H9 (cell line): ENCODE measurements around the gene ARID1B. TPM values are rescaled to one million over a fixed set of nuclear protein-coding genes. Genes with fewer than 3 reads are reported as not detected.

Source experiments
- DNase-seq: peaks from one replicate; pipeline ENCODE4 v3.0.0-alpha.2; 2017
- H2AFZ ChIP-seq: one replicate; pipeline ENCODE4 v1.6.1; 2013; ENCODE audit warnings: mild to moderate bottlenecking, low read length, control low read depth, moderate library complexity
- H2AK5ac ChIP-seq: 2 replicates; pipeline ENCODE4 v1.6.1; 2013; ENCODE audit warnings: low read length, control low read depth, mixed read lengths; ENCODE audit not compliant: insufficient read length
- H2BK120ac ChIP-seq: one replicate; pipeline ENCODE4 v1.6.1; 2013; ENCODE audit warnings: low read depth, mild to moderate bottlenecking, low read length, control low read depth, inconsistent platforms; ENCODE audit not compliant: poor library complexity, severe bottlenecking
- H2BK12ac ChIP-seq: 2 replicates; pipeline ENCODE4 v1.6.1; 2013; ENCODE audit warnings: low read length, control low read depth, mixed read lengths, low read depth; ENCODE audit not compliant: insufficient read length
- H2BK15ac ChIP-seq: 2 replicates; pipeline ENCODE4 v1.6.1; 2013; ENCODE audit warnings: low read depth, low read length, control low read depth
- H2BK20ac ChIP-seq: one replicate; pipeline ENCODE4 v1.6.1; 2013; ENCODE audit warnings: low read depth, mild to moderate bottlenecking, low read length, control low read depth, inconsistent platforms; ENCODE audit not compliant: poor library complexity, severe bottlenecking
- H2BK5ac ChIP-seq: 2 replicates; pipeline ENCODE4 v1.6.1; 2013; ENCODE audit warnings: low read length, control low read depth, mixed read lengths; ENCODE audit not compliant: insufficient read length
- H3K14ac ChIP-seq: 2 replicates; pipeline ENCODE4 v1.6.1; 2013; ENCODE audit warnings: low read length, control low read depth; ENCODE audit not compliant: insufficient read depth
- H3K18ac ChIP-seq: 2 replicates; pipeline ENCODE4 v1.6.1; 2013; ENCODE audit warnings: low read depth, mild to moderate bottlenecking, mixed read lengths, low read length, control low read depth; ENCODE audit not compliant: insufficient read length
- H3K23ac ChIP-seq: 2 replicates; pipeline ENCODE4 v1.6.1; 2013; ENCODE audit warnings: low read length, control low read depth, mixed read lengths, low read depth; ENCODE audit not compliant: insufficient read length
- H3K23me2 ChIP-seq: 2 replicates; pipeline ENCODE4 v1.6.1; 2013; ENCODE audit warnings: low read depth, mild to moderate bottlenecking, mixed read lengths, low read length, control low read depth; ENCODE audit not compliant: insufficient read length, poor library complexity, severe bottlenecking
- H3K27ac ChIP-seq: 2 replicates; pipeline ENCODE4 v1.5.1; 2013; ENCODE audit warnings: low read length, control low read depth, mixed read lengths, low read depth; ENCODE audit not compliant: insufficient read length
- H3K27me3 ChIP-seq: 2 replicates; pipeline ENCODE4 v1.6.1; 2013; ENCODE audit warnings: low read length, control low read depth, inconsistent platforms; ENCODE audit not compliant: insufficient read depth
- H3K4ac ChIP-seq: 2 replicates; pipeline ENCODE4 v1.6.1; 2013; ENCODE audit warnings: low read depth, mild to moderate bottlenecking, control low read depth, inconsistent platforms, low read length, moderate library complexity
- H3K4me1 ChIP-seq: 2 replicates; pipeline ENCODE4 v1.6.1; 2013; ENCODE audit warnings: low read length, control low read depth, inconsistent platforms; ENCODE audit not compliant: insufficient read depth
- H3K4me2 ChIP-seq: 2 replicates; pipeline ENCODE4 v1.6.1; 2013; ENCODE audit warnings: low read length, control low read depth, mixed read lengths; ENCODE audit not compliant: insufficient read length, insufficient read depth
- H3K56ac ChIP-seq: 2 replicates; pipeline ENCODE4 v1.6.1; 2013; ENCODE audit warnings: low read depth, mild to moderate bottlenecking, mixed read lengths, low read length, control low read depth; ENCODE audit not compliant: insufficient read length
- H3K79me1 ChIP-seq: 2 replicates; pipeline ENCODE4 v1.6.1; 2013; ENCODE audit warnings: low read depth, mild to moderate bottlenecking, moderate library complexity, low read length, control low read depth, inconsistent platforms; ENCODE audit not compliant: insufficient read depth, poor library complexity, severe bottlenecking
- H3K79me2 ChIP-seq: 2 replicates; pipeline ENCODE4 v1.6.1; 2013; ENCODE audit warnings: low read length, control low read depth, inconsistent platforms; ENCODE audit not compliant: insufficient read depth
- H3K9ac ChIP-seq: 2 replicates; pipeline ENCODE4 v1.6.1; 2013; ENCODE audit warnings: low read length, control low read depth, mixed read lengths; ENCODE audit not compliant: insufficient read length; ENCODE audit errors: extremely low read depth
- H3K9me3 ChIP-seq: one replicate; pipeline ENCODE4 v1.6.1; 2013; ENCODE audit warnings: low read depth, low read length, inconsistent platforms; ENCODE audit not compliant: control insufficient read depth
- H3T11ph ChIP-seq: one replicate; pipeline ENCODE4 v1.6.1; 2013; ENCODE audit warnings: mild to moderate bottlenecking, low read length, control low read depth, inconsistent platforms
- H4K20me1 ChIP-seq: one replicate; pipeline ENCODE4 v1.6.1; 2013; ENCODE audit not compliant: control insufficient read depth, insufficient read length, insufficient read depth
- H4K5ac ChIP-seq: 2 replicates; pipeline ENCODE4 v1.6.1; 2013; ENCODE audit warnings: low read depth, mild to moderate bottlenecking, mixed read lengths, low read length, control low read depth; ENCODE audit not compliant: insufficient read length
- H4K8ac ChIP-seq: replicated peaks from 2 replicates; pipeline ENCODE4 v1.6.1; 2013; ENCODE audit warnings: low read length, control low read depth, mixed read lengths, low read depth; ENCODE audit not compliant: insufficient read length
- H4K91ac ChIP-seq: 2 replicates; pipeline ENCODE4 v1.6.1; 2013; ENCODE audit warnings: low read depth, mild to moderate bottlenecking, moderate library complexity, mixed read lengths, low read length, control low read depth; ENCODE audit not compliant: insufficient read length
- H3K27ac Mint-ChIP-seq, 3 experiments: 2 replicates in 2 of 3; 3 replicates in 1 of 3; pipeline ENCODE4 v1.8.0; 2020 to 2021; ENCODE audit warnings: mixed read lengths in 3 of 3, mild to moderate bottlenecking in 1 of 3, moderate library complexity in 1 of 3
- H3K27me3 Mint-ChIP-seq: 2 replicates; pipeline ENCODE4 v1.8.0; 2021; ENCODE audit warnings: low read depth, mild to moderate bottlenecking, moderate library complexity, mixed read lengths
- H3K36me3 Mint-ChIP-seq, 3 experiments: 2 replicates in 2 of 3; 3 replicates in 1 of 3; pipeline ENCODE4 v1.8.0; 2020 to 2021; ENCODE audit warnings: low read depth in 3 of 3, mixed read lengths in 3 of 3; ENCODE audit not compliant: insufficient read depth in 1 of 3
- H3K4me1 Mint-ChIP-seq, 2 experiments: 2 replicates each; pipeline ENCODE4 v1.8.0; 2020; ENCODE audit warnings: mixed read lengths in 2 of 2
- H3K4me3 Mint-ChIP-seq, 2 experiments: 2 replicates in 1 of 2; 3 replicates in 1 of 2; pipeline ENCODE4 v1.8.0; 2020 to 2021; ENCODE audit warnings: mild to moderate bottlenecking in 2 of 2, mixed read lengths in 2 of 2, moderate library complexity in 1 of 2
- H3K9me3 Mint-ChIP-seq, 2 experiments: 2 replicates in 1 of 2; 3 replicates in 1 of 2; pipeline ENCODE4 v1.8.0; 2020; ENCODE audit warnings: mild to moderate bottlenecking in 2 of 2, mixed read lengths in 2 of 2, moderate library complexity in 1 of 2
- CTCF ChIP-seq: fragments of 200-600 bp; sonication (generic); conservative IDR thresholded peaks from 3 replicates; pipeline ENCODE4 v1.8.0; 2021; ENCODE audit warnings: antibody characterized with exemption, mild to moderate bottlenecking
- WGBS: extraction: QIAGEN DNeasy Blood & Tissue Kit; methylation state at CpG from one replicate; pipeline ENCODE4 v1.1.7; 2013; ENCODE audit warnings: missing lambda C conversion rate, low lambda C conversion rate, mixed read lengths; ENCODE audit not compliant: insufficient read length; ENCODE audit errors: extremely low coverage; 5-methylcytosine and 5-hydroxymethylcytosine counted together
- total RNA-seq: library from RNA; stranded (reverse); gene quantifications from 2 replicates; pipeline ENCODE4 v1.2.1, GENCODE V29; 2021

ARID1B gene
- total RNA-seq, 1 experiment from 2014 or later, result 88.2 TPM

GRCh38 chr6:157066781-157067491 is 289.8 kb downstream of the ARID1B start:
- no peak for TF ChIP-seq CTCF
- Histone ChIP-seq H3K9me3 (no peaks in the 10 kb centered on the region), H3T11ph (no peak overlapping the region), H3K23me2 (no peaks in the 10 kb centered on the region), H2BK120ac (no peak overlapping the region), H3K56ac (no peak overlapping the region), H3K79me2 (no peaks in the 10 kb centered on the region), H3K27ac (no peak overlapping the region), H4K20me1 (no peaks in the 10 kb centered on the region), H4K8ac (no peak overlapping the region), H3K18ac (no peak overlapping the region), H3K14ac (no peak overlapping the region), H4K5ac (no peak overlapping the region), H4K91ac (no peak overlapping the region), H2AFZ (no peak overlapping the region), H3K4ac (no peak overlapping the region), H3K23ac (no peak overlapping the region), H2BK5ac (no peak overlapping the region), H3K4me1 (peaks cover 9% of the 10 kb centered on the region; the same call in 1 of the 2 replicates), H3K27me3 (no peaks in the 10 kb centered on the region), H3K79me1 (no peaks in the 10 kb centered on the region), H2AK5ac (no peak overlapping the region), H3K4me2 (no peak overlapping the region), H3K9ac (no peak overlapping the region), H2BK12ac (no peak overlapping the region), H2BK15ac (no peak overlapping the region), H2BK20ac (no peak overlapping the region)
- H3K36me3 Mint-ChIP-seq, result no peaks in the 10 kb centered on the region; a peak in 1 of 7 replicates
- H3K4me1 Mint-ChIP-seq, result peaks cover 38 to 52% of the 10 kb centered on the region in 2 experiments
- peak overlapping the region in 2 of 3 experiments; percentile 19 to 52; a peak in 2 of 7 replicates for H3K27ac Mint-ChIP-seq
- no peak for DNase-seq
- no peak overlapping the region for H3K4me3 Mint-ChIP-seq
- no CpG with 5 or more reads among the region's 6 CpGs for WGBS
- no peaks in the 10 kb centered on the region; the same call in 1 of the 2 replicates for H3K27me3 Mint-ChIP-seq
- H3K9me3 Mint-ChIP-seq, result no peaks in the 10 kb centered on the region
